OCI-M1 (cell line): ENCODE measurements around the gene ZNG1A.
"Not testable (repeated sequence)": the region's sequence is repeated elsewhere in the genome, so short reads cannot be mapped to it uniquely, and the experiment has no call there.

Source experiments
- DNase-seq: peaks from one replicate; lab custom pipeline; 2025; lab: John Stamatoyannopoulos, UW

The ZNG1A gene

GRCh38 chr9:94992-95391, 83.9 kb downstream of the ZNG1A start:
- DNase-seq, result peak; percentile 59

GRCh38 chr9:94323-94722, 84.5 kb downstream of the ZNG1A start:
- DNase-seq, result peak; percentile 57

GRCh38 chr9:93909-94308, 84.9 kb downstream of the ZNG1A start:
- DNase-seq, result not testable (repeated sequence)

GRCh38 chr9:90851-91250, 88.0 kb downstream of the ZNG1A start:
- DNase-seq, result not testable (repeated sequence)

- not testable (repeated sequence) for DNase-seq
Observed at GRCh38 chr9:88396-89037, 90.3 kb downstream of the ZNG1A start.

GRCh38 chr9:87860-88259, 91.0 kb downstream of the ZNG1A start:
- DNase-seq, result not testable (repeated sequence)

GRCh38 chr9:87105-87504, 91.8 kb downstream of the ZNG1A start:
- DNase-seq, result not testable (repeated sequence)

- not testable (repeated sequence) for DNase-seq
Observed at GRCh38 chr9:86697-87096, 92.2 kb downstream of the ZNG1A start.

- not testable (repeated sequence) for DNase-seq
Observed at GRCh38 chr9:82932-83689, 95.7 kb downstream of the ZNG1A start.

GRCh38 chr9:78333-78732, 100.5 kb downstream of the ZNG1A start:
- DNase-seq, result not testable (repeated sequence)

GRCh38 chr9:76389-76788, 102.5 kb downstream of the ZNG1A start:
- DNase-seq, result not testable (repeated sequence)

- not testable (repeated sequence) for DNase-seq
Observed at GRCh38 chr9:73900-74525, 104.8 kb downstream of the ZNG1A start.

GRCh38 chr9:73076-73899, 105.6 kb downstream of the ZNG1A start:
- DNase-seq, result not testable (repeated sequence)
